NCI-H187 (cell line): ENCODE data around the gene SETD7.
"Not testable (repeated sequence)": the region's sequence is repeated elsewhere in the genome, so short reads cannot be mapped to it uniquely, and the experiment has no call there.

Source experiments
- DNase-seq, 2 experiments: peaks; one replicate each; lab custom pipeline; 2025; lab: John Stamatoyannopoulos, UW

The SETD7 gene

DNA sequence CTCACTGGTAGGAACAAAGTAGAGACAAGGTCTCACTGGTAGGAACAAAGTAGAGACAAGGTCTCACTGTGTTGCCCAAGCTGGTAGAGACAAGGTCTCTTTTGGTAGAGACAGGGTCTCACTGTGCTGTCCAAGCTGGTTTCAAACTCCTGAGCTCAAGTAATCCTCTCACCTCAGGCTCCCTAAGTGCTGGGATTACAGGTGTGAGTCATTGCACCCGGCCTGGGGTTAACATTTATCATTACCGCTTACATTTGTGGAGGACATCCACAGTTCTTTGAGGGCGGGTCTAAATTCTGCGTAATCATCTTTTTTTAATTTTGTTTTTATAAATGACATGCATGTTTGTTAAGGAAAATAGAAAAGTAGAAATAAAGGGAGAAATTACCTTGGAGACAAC lies 90.1 kb downstream of the SETD7 start:
- no peak for DNase-seq

DNA sequence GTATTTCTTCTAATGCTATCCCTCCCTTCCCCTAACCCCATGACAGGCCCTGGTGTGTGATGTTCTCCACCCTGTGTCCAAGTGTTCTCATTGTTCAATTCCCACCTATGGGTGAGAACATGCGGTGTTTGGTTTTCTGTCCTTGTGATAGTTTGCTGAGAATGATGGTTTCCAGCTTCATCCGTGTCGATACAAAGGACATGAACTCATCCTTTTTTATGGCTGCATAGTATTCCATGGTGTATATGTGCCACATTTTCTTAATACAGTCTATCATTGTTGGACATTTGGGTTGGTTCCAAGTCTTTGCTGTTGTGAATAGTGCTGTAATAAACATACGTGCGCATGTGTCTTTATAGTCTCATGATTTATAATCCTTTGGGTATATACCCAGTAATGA lies 91.5 kb downstream of the SETD7 start:
- DNase-seq = not testable (repeated sequence)

DNA sequence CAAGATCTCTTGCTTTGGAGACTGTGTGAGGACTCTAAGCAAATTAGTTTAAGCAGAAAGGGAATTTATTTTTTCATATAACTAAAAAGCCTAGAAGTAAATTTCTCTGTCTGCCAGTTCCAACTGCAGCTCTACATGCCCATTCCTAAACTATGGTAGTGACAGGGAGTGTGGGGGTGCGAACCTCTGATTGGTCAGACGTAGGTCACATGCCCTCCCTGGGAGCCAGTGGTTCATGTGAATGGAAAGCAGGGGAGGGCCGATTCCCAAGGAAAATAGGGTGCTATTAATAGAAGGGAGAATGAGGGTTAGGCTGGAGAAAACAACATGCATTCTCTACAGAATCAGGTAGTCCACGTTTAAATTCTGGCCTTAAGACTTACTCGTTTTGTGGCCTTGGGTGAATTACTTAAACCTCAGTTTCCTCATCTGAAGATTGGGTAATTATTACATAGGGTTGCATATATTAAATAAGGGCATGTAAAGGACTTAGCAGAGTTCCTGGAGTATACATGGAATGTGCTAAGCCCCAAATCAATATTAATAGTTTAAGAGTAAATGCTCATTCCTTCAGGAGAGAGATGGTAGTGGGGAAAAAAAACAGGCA lies 94.9 kb downstream of the SETD7 start:
- DNase-seq = no peak

DNA sequence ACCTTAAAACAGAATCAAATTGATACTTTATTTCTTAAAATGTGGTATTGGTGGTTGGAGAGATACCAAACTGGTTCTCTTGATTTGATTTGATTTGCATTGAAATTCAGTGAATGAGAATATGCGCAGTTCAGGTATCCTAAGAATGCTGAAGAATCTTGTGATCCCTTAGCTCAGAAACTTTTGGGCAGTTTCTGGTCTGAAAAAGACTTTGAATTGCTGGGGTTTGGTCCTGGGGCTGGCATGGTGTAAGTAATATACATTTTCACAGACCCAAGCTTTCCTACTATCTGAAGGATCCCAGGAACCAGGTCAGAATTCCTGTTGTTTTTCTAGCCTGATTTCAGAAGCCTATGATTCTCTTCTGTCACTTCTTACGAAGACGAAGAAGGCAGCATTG lies 95.5 kb downstream of the SETD7 start:
- no peak for DNase-seq

DNA sequence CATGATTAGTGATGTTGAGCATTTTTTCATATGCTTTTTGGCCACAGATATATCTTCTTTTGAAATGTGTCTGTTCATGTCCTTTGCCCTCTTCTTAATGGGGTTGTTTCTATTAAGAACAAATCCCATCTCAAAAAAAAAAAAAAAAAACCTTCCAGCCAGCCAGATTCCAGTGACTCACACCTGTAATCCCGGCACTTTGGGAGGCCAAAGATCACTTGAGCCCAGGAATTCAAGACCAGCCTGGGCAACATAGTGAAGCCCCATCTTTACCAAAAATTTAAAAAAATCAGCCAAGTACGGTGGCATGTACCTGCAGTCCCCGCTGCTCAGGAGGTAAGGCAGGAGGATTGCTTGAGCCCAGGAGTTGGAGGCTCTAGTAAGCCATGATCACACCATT lies 97.0 kb downstream of the SETD7 start:
- no peak for DNase-seq

DNA sequence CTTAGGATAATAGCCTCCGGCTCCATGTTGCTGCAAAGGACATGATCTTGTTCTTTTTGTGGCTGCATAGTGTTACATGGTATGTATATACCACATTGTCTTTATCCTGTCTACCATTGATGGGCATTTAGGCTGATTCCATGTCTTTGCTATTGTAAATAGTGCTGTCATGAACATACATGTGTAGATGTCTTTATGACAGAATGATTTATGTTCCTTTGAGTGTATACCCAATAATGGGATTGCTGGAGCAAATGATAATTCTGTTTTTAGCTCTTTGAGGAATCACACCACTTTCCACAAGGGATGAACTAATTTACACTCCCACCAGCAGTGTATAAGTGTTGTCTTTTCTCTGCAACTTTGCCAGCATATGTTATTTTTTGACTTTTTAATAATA lies 97.5 kb downstream of the SETD7 start:
- no peak for DNase-seq

DNA sequence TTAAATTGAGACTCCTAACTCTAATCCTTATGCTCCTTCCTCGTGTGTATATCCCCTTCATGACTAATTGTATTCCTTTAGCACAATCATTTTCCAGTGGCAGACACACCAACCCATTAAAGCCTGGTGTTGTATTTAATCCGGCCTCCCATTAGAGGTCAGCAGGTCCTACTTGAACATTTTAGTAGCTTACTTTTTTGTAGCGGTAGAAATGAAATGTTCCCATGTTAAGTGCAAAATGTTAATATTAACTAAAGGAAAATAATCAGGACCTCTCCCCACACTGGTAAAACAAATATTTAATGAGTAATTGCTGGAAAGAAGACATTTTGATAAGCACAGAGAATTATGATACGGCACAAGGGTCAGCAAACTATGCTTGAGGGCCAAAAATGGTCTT lies 98.7 kb downstream of the SETD7 start:
- DNase-seq = no peak

DNA sequence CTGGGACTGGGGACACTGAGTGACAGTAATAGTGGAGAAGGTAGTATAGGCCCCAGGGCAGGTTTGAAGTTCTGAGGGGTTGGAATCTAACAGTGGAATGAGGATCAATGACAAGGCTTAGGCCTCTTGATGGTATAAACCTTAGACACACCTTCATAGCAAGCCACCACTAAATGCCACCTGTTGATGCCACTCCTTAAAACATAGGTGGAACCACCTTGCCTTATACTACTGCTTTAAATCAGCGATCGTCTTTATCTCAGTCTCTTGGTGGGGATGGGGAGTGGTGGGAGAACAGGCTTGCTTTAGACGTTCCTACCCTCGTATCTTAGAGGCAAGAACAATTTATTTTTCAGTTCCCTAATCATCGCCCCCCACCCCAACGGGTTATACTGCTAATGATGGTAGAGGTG lies 100.9 kb downstream of the SETD7 start:
- DNase-seq = no peak

DNA sequence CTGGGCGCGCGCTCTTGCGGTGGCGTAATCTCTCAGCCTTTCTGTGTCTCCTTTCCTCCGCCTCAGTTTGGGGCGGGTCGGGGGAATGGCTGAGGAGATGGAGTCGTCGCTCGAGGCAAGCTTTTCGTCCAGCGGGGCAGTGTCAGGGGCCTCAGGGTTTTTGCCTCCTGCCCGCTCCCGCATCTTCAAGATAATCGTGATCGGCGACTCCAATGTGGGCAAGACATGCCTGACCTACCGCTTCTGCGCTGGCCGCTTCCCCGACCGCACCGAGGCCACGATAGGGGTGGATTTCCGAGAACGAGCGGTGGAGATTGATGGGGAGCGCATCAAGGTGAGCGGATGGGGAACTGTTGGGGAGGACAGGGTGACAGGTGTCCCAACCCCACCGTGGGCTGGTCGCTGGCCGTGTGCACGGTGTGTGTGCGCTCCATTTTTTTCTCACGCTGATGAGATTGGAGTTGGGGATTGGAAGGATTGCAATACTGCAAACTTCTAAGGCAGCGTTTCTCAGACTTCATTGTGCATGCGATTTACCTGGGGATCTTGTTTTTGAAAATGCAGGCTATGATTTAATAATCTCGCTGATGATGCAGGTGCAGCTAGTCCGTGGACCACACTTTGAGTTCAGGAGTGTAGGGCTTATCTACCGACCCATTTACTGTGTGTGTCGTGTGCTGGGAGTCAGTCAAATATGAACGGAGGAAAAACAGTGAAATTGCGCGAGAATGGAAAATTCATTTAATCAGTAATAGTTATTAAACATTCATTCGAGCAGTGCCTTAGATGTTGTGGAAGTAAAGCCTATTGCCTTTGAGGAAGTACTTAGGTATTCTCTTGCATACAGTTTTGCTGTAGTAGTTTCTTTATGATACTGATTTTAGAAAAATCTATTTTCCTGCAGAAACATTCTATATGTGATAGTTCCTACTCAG lies 101.6 kb downstream of the SETD7 start, which contains the start of gene RAB33B:
TSS of gene RAB33B (plus strand) at position 11 of the 935 bp plus-strand sequence. CDS start at position 86, 75 bp downstream.
- DNase-seq = no peak

DNA sequence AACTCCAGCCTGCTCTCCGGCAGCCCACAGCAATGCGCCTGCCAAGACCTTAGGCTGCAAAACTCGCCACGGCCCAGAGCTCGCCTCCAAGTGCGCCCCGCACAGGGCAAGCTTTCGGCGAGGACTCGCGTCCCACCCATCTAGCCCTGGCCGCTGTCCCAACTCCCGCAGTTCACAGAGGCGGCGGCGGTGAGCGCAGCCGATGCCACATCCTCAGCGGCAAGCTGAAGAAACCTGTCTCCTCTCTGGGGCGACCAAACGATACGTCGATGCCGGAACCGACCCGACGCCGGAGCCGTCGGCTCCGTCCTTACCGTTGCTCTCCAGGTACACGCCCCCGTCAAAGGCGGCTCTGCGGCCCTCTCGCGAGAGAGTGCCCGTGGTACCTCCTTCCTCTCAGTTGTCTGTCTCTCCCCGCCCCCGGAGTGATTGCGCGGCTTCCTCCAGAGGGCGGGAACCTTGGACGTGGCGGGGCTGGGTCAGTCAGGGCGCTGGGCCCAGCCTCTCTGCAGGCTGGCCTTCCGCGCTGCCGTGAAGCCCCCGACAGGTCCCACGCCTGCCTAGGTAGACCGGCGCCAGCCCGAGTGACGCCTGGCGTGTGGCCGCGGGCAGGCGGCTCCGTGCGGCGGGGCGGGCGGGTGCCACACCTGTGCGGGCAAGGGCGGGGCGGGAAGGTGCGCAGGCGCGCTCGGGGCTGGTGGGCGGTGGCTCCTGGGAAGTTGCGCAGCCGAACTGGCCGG lies 102.5 kb downstream of the SETD7 start:
- DNase-seq = peak; percentile 74 to 85

DNA sequence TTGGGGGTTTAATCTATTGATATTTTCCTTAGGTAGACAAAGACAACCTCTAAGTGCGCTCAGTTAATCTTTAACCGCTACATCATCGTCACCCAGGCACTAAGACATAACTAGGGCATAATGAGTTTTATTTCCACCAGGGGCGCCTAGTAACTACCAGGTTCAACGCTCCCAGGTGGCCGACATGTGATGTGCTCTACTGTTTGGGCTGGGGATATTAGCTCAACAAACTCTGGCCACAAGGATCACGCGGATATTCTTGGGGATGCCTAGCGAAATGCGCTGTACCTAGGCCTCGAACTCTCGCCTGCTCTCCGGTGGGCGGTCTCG lies 103.0 kb downstream of the SETD7 start:
- DNase-seq = no peak

DNA sequence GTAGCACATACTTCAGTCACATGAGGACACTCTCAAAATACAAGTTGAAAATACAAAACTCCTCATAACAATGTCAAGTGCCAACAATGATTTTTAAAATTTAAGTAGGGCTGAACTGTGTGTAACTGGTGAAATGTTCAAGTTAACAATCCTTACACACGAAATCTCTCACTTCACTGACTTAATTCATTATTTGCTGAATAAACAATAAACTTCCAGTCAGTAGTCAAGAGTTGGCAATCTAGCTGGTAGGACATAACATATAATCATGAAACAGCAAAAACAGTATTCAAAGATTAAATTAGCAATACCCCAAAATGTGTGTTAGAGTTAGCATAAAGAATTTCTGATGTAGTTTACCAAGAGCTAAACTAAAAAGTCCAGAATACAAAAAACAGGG lies 104.0 kb downstream of the SETD7 start:
- DNase-seq = no peak

DNA sequence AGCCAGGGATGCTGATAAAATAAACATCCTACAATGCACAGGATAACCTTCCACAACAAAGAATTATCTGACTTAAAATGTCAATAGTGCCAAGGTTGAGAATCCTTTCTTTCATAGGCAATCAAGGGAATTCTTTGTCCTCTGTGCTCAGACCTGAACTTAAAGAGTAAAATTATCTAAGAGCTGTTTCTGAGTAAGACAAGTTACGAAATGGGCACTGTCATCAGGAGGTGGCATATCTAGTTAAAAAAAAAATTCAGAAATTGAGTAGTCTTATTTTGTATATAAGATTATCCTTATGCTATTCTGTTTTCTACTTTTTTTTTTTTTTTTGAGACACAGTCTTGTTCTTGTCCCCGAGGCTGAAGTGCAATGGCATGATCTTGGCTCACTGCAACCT lies 105.4 kb downstream of the SETD7 start:
- DNase-seq = no peak

DNA sequence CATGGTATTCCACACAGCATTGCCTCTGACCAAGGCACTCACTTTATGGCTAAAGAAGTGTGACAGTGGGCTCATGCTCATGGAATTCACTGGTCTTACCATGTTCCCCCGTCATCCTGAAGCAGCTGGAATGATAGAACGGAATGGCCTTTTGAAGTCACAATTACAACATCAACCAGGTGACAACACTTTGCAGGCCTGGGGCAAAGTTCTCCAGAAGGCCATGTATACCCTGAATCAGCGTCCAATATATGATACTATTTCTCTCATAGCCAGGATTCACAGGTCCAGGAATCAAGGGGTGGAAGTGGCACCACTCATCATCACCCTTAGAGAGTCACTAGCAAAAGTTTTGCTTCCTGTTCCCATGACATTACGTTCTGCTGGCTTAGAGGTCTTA lies 108.9 kb downstream of the SETD7 start:
- not testable (repeated sequence) for DNase-seq
